Hepatocyte (in vitro differentiated cells): Measurements from ENCODE around the gene PABPN1. TPM values are rescaled to one million over a fixed set of nuclear protein-coding genes. Genes with fewer than 3 reads are reported as not detected.
A peak's percentile ranks its signal among the peaks of the same experiment; 100 is the strongest.
"Not testable (repeated sequence)": the region's sequence is repeated elsewhere in the genome, so short reads cannot be mapped to it uniquely, and the experiment has no call there.

Experiments used
- DNase-seq: peaks from one replicate; pipeline ENCODE4 v3.0.0-alpha.2; 2016; ENCODE audit warnings: low spot score
- H2AFZ ChIP-seq: fragments of 200-600 bp; sonication (generic); 2 replicates; pipeline ENCODE4 v1.6.0; 2016; ENCODE audit warnings: antibody characterized with exemption, mild to moderate bottlenecking
- H3K27ac ChIP-seq: fragments of 200-600 bp; sonication (generic); 2 replicates; pipeline ENCODE4 v1.5.1; 2016; ENCODE audit warnings: mild to moderate bottlenecking
- H3K27me3 ChIP-seq: fragments of 200-600 bp; sonication (generic); 2 replicates; pipeline ENCODE4 v1.6.1; 2016
- H3K36me3 ChIP-seq: fragments of 200-600 bp; sonication (generic); replicated peaks from 2 replicates; pipeline ENCODE4 v1.5.1; 2016; ENCODE audit warnings: low read depth; ENCODE audit not compliant: insufficient read depth
- H3K4me1 ChIP-seq: fragments of 200-600 bp; sonication (generic); 2 replicates; pipeline ENCODE4 v1.5.1; 2016; ENCODE audit warnings: mild to moderate bottlenecking, moderate library complexity; ENCODE audit not compliant: insufficient read depth
- H3K4me2 ChIP-seq: fragments of 200-600 bp; sonication (generic); 2 replicates; pipeline ENCODE4 v1.6.0; 2016
- H3K4me3 ChIP-seq: fragments of 200-600 bp; sonication (generic); 2 replicates; pipeline ENCODE4 v1.5.1; 2016; ENCODE audit warnings: mild to moderate bottlenecking
- H3K79me2 ChIP-seq: fragments of 200-600 bp; sonication (generic); 2 replicates; pipeline ENCODE4 v1.6.0; 2017; ENCODE audit warnings: mild to moderate bottlenecking
- H3K9me2 ChIP-seq: fragments of 200-600 bp; sonication (generic); replicated peaks from 2 replicates; pipeline ENCODE4 v1.6.0; 2017; ENCODE audit warnings: mild to moderate bottlenecking; ENCODE audit not compliant: insufficient read depth
- H3K9me3 ChIP-seq: fragments of 200-600 bp; sonication (generic); 2 replicates; pipeline ENCODE4 v1.5.1; 2016; ENCODE audit warnings: low read depth, mild to moderate bottlenecking
- H4K20me1 ChIP-seq: fragments of 200-600 bp; sonication (generic); 2 replicates; pipeline ENCODE4 v1.6.0; 2016; ENCODE audit warnings: mild to moderate bottlenecking; ENCODE audit not compliant: insufficient read depth, poor library complexity, severe bottlenecking
- CTCF ChIP-seq: fragments of 200-600 bp; sonication (generic); IDR thresholded peaks from 2 replicates; pipeline ENCODE4 v1.5.1; 2016; ENCODE audit warnings: antibody characterized with exemption, mild to moderate bottlenecking; ENCODE audit not compliant: poor library complexity
- EZH2 ChIP-seq: fragments of 200-600 bp; sonication (generic); IDR thresholded peaks from 2 replicates; pipeline ENCODE4 v1.6.1; 2016; ENCODE audit warnings: antibody characterized with exemption, mild to moderate bottlenecking, borderline replicate concordance
- EZH2phosphoT487 ChIP-seq: fragments of 200-600 bp; sonication (generic); IDR thresholded peaks from one replicate; pipeline ENCODE4 v1.6.1; 2018; ENCODE audit warnings: antibody characterized with exemption, mild to moderate bottlenecking, low read depth, moderate library complexity; ENCODE audit not compliant: unreplicated experiment, severe bottlenecking
- WGBS: methylation state at CpG from one replicate; pipeline ENCODE4 v1.1.6; 2016; ENCODE audit warnings: low lambda C conversion rate; ENCODE audit errors: missing lambda C conversion rate; 5-methylcytosine and 5-hydroxymethylcytosine counted together
- polyA plus RNA-seq: library from polyadenylated mRNA; unstranded; fragments of >200 nt; fragmentation: Nextera tagmentation; extraction: Ambion mirVana; gene quantifications from 2 replicates; pipeline ENCODE4 v1.2.1, GENCODE V29; 2016
- total RNA-seq: library from RNA; depleted of rRNA; stranded (reverse); fragments of >200 nt; gene quantifications from 2 replicates; pipeline ENCODE4 v1.2.3, GENCODE V29; 2014

Gene PABPN1, protein sequence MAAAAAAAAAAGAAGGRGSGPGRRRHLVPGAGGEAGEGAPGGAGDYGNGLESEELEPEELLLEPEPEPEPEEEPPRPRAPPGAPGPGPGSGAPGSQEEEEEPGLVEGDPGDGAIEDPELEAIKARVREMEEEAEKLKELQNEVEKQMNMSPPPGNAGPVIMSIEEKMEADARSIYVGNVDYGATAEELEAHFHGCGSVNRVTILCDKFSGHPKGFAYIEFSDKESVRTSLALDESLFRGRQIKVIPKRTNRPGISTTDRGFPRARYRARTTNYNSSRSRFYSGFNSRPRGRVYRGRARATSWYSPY
- total RNA-seq = 94.1 and 116 TPM in 2 replicates
- polyA plus RNA-seq = 213 and 245 TPM in 2 replicates

- Histone ChIP-seq H3K9me3 (no peaks in the 10 kb centered on the region), H3K79me2 (peaks cover 28% of the 10 kb centered on the region), H3K4me1 (peaks cover 14% of the 10 kb centered on the region), H3K4me2 (peak within 1 kb of the TSS; percentile 91), H3K9me2 (no peaks in the 10 kb centered on the region), H3K4me3 (peak within 1 kb of the TSS; percentile 95), H3K27ac (peak within 1 kb of the TSS; percentile 97), H2AFZ (peak within 1 kb of the TSS; percentile 59), H3K36me3 (no peaks in the 10 kb centered on the region), H3K27me3 (no peaks in the 10 kb centered on the region), H4K20me1 (peaks cover 12% of the 10 kb centered on the region)
- peak; percentile 100 for DNase-seq
- 8% methylated on average over 45 of the region's 63 CpGs for WGBS
- TF ChIP-seq CTCF (no peak), EZH2phosphoT487 (no peak), EZH2 (no peak)
Measured at GRCh38 chr14:23320584-23321571, at the start of gene PABPN1. PABPN1 (plus strand) TSS chr14:23321457; CDS start chr14:23321470, 13 bp downstream.

GRCh38 chr14:23275412-23275811 lies 45.8 kb upstream of the PABPN1 start:
- no peaks in the 10 kb centered on the region for H4K20me1 ChIP-seq
- no peak for DNase-seq
- no peak overlapping the region for H3K4me2 ChIP-seq
- H3K4me3 ChIP-seq = no peak overlapping the region
- TF ChIP-seq EZH2 (no peak), CTCF (no peak), EZH2phosphoT487 (no peak)
- H3K4me1 ChIP-seq = no peaks in the 10 kb centered on the region
- H3K79me2 ChIP-seq = peaks cover 2% of the 10 kb centered on the region
- no peaks in the 10 kb centered on the region for H3K9me3 ChIP-seq
- H2AFZ ChIP-seq = no peak overlapping the region
- no peak overlapping the region for H3K27ac ChIP-seq
- 98% methylated on average over 2 of the region's 2 CpGs for WGBS
- H3K27me3 ChIP-seq = no peaks in the 10 kb centered on the region
- H3K36me3 ChIP-seq = no peaks in the 10 kb centered on the region
- no peaks in the 10 kb centered on the region for H3K9me2 ChIP-seq

DNA sequence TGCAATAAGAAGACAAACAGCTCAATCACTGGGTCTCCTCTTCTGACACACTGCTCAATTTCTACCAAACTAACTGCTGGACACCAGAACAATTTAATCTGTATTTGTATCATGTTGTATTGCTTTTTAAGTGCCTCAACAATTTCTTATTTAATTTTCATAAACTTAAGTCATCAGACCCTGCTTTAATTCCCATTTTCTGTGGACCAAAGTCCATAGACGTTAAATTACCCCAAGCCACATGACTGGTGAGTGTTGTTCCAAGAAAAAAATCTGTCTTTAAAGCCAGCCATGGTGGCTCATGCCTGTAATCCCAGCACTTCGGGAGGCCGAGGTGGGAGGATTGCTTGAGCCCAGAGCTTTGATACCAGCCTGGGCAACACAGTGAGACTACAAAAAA lies 44.1 kb upstream of the PABPN1 start:
- Histone ChIP-seq H2AFZ (no peak overlapping the region), H3K79me2 (peaks cover 16% of the 10 kb centered on the region), H3K4me3 (no peak overlapping the region), H3K27ac (no peak overlapping the region), H3K4me2 (no peak overlapping the region), H3K36me3 (no peaks in the 10 kb centered on the region), H3K4me1 (no peaks in the 10 kb centered on the region), H3K9me3 (no peaks in the 10 kb centered on the region), H4K20me1 (no peaks in the 10 kb centered on the region), H3K27me3 (no peaks in the 10 kb centered on the region), H3K9me2 (no peaks in the 10 kb centered on the region)
- 91% methylated on average over 3 of the region's 3 CpGs for WGBS
- no peak for DNase-seq
- TF ChIP-seq EZH2phosphoT487 (no peak), CTCF (no peak), EZH2 (no peak)

DNA sequence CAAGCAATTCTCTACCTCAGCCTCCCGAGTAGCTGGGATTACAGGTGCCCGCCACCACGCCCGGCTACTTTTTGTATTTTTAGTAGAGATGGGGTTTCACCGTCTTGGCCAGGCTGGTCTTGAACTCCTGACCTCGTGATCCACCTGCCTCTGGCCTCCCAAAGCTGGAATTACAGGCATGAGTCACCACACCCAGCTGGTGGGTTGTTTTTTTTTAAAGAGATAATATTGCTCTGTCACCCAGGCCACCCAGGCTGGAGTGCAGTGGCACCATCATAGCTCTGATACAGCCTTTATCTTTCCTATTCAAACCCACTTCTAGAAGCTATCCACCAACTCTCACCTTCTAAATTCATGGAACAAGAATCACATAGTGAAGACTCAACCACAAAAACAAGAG lies 43.3 kb upstream of the PABPN1 start:
- not testable (repeated sequence) for H4K20me1 ChIP-seq, H3K9me3 ChIP-seq, H3K27ac ChIP-seq, H3K4me3 ChIP-seq, H3K9me2 ChIP-seq, H3K36me3 ChIP-seq, H3K4me2 ChIP-seq, DNase-seq, H3K4me1 ChIP-seq, H3K27me3 ChIP-seq, H2AFZ ChIP-seq
- peaks cover 22% of the 10 kb centered on the region for H3K79me2 ChIP-seq
- 98% methylated on average over 6 of the region's 6 CpGs for WGBS
